Right lung (tissue), 10 donors: ENCODE data around the gene NUDT10. TPM values are rescaled to one million over a fixed set of nuclear protein-coding genes. Genes with fewer than 3 reads are reported as not detected.
"Not testable (repeated sequence)": the region's sequence is repeated elsewhere in the genome, so short reads cannot be mapped to it uniquely, and the experiment has no call there.

Experiments
- DNase-seq, 2 donors: peaks; one replicate each; pipeline ENCODE4 v3.0.0-alpha.2; 2013
- long read RNA-seq, 8 donors: transcript quantifications; one replicate each; lab custom pipeline, GENCODE V29; 2026
- polyA plus RNA-seq, 5 donors: library from polyadenylated mRNA; unstranded; fragments of 120-200 nt; gene quantifications; one replicate each; pipeline versions ENCODE4 v1.2.1 to v1.2.3, GENCODE V29; 2013; ENCODE audit warnings: inconsistent platforms in 1 of 5, low replicate concordance in 1 of 5; ENCODE audit not compliant: insufficient read length in 5 of 5, insufficient read depth in 1 of 5

The NUDT10 gene
- polyA plus RNA-seq = 10 to 100 TPM in 1 of 5 donors, 1 to 10 TPM in 4; 4.6 to 10.6 (median 6.9) TPM
- long read RNA-seq, donor 1, partial matches to known transcripts = 0 of 4 reads
- long read RNA-seq, donor 1, other reads (novel, unspliced or antisense) = 0 of 4 reads
- long read RNA-seq, donor 2, partial matches to known transcripts = 0 of 3 reads
- long read RNA-seq, donor 2, other reads (novel, unspliced or antisense) = 0 of 3 reads
- long read RNA-seq, donor 3, partial matches to known transcripts = 0 of 3 reads
- long read RNA-seq, donor 3, other reads (novel, unspliced or antisense) = 0 of 3 reads
- long read RNA-seq, donor 4, partial matches to known transcripts = 0 of 1 reads
- long read RNA-seq, donor 4, other reads (novel, unspliced or antisense) = 0 of 1 reads
- long read RNA-seq, donor 5, transcript NUDT10-201 (2 exons, 1,917 nt) = major isoform, 8 of 8 reads
- long read RNA-seq, donor 5, partial matches to known transcripts = 0 of 8 reads
- long read RNA-seq, donor 5, other reads (novel, unspliced or antisense) = 0 of 8 reads
- long read RNA-seq, donor 6, partial matches to known transcripts = 6 of 9 reads
- long read RNA-seq, donor 6, other reads (novel, unspliced or antisense) = 0 of 9 reads
- long read RNA-seq, donor 7, partial matches to known transcripts = 0 of 4 reads
- long read RNA-seq, donor 7, other reads (novel, unspliced or antisense) = 0 of 4 reads
- long read RNA-seq, donor 8, partial matches to known transcripts = 0 of 3 reads
- long read RNA-seq, donor 8, other reads (novel, unspliced or antisense) = 0 of 3 reads

DNA sequence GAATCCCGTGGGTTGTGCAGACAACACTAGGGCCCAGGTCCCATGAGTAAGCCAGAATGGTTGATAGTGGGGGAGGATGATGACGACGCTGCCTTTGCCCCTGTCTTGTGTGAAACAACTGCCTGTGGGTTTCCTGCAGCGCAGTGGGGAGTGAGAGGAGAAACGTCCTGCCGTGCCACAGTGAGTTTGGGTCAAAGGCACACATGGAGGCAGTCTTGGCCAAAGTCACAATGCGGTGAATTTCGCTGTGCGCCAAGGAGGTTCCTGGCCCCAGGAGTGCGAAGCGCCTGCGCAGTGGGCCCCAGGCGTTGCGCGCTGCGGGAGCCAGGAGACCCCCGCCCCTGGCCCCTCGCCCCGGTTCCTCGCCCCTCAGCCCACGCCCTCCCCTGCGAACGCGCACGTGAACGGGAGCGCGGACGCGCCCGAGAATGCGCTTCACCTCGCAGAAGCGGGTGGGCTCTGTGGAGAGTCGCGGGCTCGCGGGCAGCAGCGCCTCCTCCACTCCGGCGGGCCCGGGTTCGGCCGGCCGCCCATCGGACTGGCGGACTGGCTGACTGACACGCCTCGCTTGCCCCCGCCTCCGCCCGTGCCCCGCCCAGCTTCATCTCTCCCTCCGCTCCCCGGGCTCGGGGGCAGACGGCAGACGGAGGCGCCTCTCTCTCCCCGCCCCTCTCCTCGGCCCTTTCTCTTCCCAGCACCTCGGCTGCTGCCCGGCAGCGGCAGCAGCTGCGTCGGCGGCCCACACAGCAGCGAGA is at the start of gene NUDT10:
Gene NUDT10 (plus strand): TSS at position 635 of the 755 bp plus-strand sequence. CDS start 144 bp downstream, outside the sequence.
- peak; percentile 56 to 58 for DNase-seq

DNA sequence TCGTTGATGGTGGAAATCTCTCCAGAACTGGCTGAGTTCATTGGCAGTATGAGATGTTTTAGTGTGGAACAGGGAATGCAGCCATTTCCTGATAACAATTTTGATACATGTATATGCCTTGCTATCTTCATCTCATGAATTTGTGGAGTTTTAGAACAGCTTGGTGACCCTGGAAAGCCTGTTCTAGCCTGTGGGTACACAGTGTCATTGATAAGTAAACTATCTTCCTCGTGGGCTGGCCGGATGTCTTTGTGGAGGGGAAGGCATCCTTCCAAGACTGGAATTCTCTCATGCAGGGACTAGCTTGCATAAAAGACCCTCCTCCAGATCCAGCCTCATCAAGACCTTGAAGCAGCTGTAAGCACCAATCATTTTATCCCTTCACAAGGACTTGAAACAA is 40.2 kb upstream of the NUDT10 start:
- DNase-seq = no peak

DNA sequence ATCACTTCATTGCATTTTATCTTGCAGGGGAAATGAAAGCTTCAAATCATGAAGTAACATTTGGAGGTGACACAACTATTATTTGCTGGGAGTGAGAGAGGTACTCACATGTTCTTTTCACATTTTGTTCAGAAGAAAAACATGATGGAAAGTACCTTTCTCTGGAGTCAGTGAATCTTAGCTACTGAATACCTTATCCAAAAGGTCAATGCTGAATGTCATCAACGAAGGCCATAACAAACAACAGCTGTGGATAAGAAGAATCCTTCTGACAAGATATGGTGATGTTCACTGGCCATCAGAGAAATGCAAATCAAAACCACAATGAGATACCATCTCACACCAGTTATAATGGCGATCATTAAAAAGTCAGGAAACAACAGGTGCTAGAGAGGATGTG is 36.5 kb upstream of the NUDT10 start:
- no peak for DNase-seq

DNA sequence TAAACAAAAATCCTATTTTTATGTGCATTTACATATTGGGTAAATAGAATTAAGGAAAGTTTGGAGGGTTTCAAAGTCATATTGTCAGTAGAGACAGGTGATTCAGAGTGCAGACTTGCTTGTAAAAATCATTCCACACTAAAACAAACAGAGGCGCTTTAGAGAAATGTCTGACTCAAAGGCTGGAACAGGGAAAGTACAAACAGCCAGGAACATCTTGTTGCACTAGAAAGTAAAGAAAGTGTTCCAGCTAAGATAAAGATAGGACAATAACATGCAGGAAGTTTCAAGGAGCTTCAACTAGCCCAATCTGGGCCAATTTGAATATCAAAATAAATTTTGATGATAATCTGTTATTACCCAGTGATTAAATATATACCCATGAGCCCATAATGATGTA is 16.4 kb upstream of the NUDT10 start:
- DNase-seq = no peak

DNA sequence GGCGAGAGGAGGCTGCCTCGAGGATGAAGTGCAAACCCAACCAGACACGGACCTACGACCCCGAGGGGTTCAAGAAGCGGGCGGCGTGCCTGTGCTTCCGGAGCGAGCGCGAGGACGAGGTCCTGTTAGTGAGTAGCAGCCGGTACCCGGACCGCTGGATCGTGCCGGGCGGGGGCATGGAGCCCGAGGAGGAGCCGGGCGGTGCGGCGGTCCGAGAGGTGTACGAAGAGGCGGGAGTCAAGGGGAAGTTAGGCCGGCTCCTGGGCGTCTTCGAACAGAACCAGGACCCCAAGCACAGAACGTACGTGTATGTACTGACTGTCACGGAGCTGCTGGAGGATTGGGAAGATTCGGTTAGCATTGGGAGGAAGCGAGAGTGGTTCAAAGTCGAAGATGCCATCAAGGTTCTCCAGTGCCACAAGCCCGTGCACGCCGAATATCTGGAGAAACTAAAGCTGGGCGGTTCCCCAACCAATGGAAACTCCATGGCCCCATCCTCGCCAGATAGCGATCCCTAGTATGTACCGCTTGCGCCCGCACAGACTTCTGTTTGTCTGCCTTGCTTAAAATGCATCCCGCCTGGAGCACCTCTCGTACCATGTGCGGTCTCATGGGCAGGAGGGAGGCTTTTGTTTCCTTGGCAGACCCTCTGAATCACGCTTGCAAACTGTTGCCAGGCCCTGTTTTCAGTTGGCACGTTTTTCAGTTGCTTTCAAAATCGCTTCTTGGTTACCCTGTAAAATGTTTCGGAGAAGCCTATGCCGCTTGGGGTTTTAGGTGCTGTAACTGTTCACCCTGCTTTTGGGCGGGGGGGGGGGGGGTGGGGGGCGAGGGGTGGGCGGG is 542 bp downstream of the NUDT10 start:
- not testable (repeated sequence) for DNase-seq

DNA sequence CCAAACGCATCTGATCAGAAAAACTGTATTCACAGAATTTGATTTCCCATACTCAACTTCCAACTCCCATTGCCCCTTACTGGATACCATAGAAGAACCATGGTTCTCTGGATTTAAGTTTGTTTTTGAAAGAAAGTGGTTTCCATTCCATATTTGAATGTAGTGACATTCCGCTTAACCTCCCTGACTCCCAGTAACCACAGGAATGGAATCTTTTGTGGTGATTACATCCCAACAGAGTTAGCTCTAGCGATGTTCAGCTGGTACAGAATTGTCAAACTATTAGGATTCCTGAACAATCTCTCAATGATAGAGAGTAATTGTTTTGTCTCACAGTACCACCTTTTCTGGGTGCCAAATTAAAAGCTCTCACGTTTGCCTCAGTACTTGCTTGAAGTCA is 1.7 kb downstream of the NUDT10 start:
- DNase-seq = no peak

DNA sequence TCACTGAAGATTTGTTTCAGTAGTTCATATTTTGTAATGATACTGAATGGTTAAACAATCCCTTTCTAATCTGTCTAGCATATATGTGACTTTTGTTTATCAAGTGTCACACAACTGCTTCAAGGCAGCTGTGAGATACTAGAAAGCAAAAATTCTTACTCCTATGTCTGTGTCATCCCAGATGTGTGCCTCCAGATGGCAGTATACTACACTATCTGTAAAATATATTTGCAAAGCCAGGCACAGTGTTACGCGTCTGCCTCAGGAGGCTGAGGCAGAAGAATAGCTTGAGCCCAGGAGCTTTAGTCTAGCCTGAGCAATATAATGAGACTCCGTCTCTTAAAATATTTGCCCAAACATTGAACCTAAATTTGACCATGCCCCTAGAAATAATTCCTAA is 4.0 kb downstream of the NUDT10 start:
- DNase-seq = peak in 1 of 2 donors; percentile 14

DNA sequence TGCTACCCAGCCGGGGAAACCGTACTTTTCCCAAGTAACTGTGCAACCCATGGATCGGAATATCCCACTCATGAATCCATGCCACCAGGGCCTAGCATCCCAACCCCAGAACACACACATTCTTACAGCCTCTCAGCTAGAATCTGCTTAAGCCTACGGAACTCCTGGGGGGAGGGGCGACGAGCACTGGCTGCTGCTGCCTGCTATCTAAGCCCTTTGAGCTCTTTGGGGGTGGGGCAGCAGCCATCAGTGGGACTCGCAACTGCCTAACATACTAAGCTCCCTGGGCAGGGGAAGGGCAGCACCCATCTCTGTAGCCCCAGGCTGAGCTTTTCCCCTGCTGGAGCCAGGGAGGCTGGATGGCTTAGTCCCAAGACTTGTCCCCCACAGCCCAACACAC is 28.6 kb downstream of the NUDT10 start:
- DNase-seq = no peak

DNA sequence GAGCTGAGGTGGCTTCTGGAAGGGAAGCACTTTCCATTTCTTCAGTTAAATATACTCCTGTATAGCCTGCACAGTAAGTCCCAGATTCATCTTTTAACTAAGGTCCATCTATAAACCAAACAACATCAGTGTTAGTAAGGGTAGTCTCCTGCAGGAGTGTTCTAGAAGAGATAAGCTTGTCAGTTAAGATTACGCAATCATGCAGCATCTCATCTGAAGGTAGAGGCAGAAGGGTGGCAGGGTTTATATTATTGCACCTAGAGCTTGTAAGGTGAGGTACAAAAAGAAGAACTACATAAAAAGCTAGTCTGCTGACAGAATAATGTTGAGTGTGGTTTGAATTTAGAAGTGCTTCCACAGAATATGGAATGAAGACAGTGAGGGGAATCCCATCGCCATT is 44.0 kb downstream of the NUDT10 start:
- DNase-seq = no peak

Other genes starting within 250 kb of the NUDT10 start
- 10 to 100 TPM in 1 of 5 donors, 1 to 10 TPM in 4; 7.3 to 11.4 (median 9.0) TPM for gene NUDT11, start 163.8 kb downstream of the NUDT10 start, polyA plus RNA-seq